DOHH2 (cell line): ENCODE measurements around the gene LSM3.
A peak's percentile ranks its signal among the peaks of the same experiment; 100 is the strongest.

Experiments
- H3F3A ChIP-seq: fragments of 200-600 bp; sonication (generic), shearing (Covaris generic); 2 replicates; pipeline ENCODE4 v1.6.0; 2016; ENCODE audit warnings: antibody characterized with exemption, mild to moderate bottlenecking; ENCODE audit not compliant: control insufficient read depth, insufficient read depth
- H3K27ac ChIP-seq: fragments of 200-600 bp; sonication (generic); 2 replicates; pipeline ENCODE4 v1.5.1; 2014; ENCODE audit warnings: low read depth, mild to moderate bottlenecking, low read length, moderate library complexity
- H3K27me3 ChIP-seq: fragments of 200-600 bp; sonication (generic); 2 replicates; pipeline ENCODE4 v1.6.1; 2014; ENCODE audit warnings: mild to moderate bottlenecking, low read length, mixed read lengths; ENCODE audit not compliant: control insufficient read depth
- H3K36me3 ChIP-seq: fragments of 200-600 bp; sonication (generic); 2 replicates; pipeline ENCODE4 v1.6.1; 2014; ENCODE audit warnings: mild to moderate bottlenecking, low read length, moderate library complexity, mixed read lengths; ENCODE audit not compliant: control insufficient read depth
- H3K4me1 ChIP-seq: fragments of 200-600 bp; sonication (generic); 2 replicates; pipeline ENCODE4 v1.6.1; 2014; ENCODE audit warnings: mild to moderate bottlenecking, low read length, mixed read lengths; ENCODE audit not compliant: control insufficient read depth
- H3K4me2 ChIP-seq: fragments of 200-600 bp; sonication (generic); 2 replicates; pipeline ENCODE4 v1.6.0; 2014; ENCODE audit warnings: mild to moderate bottlenecking, low read length, moderate library complexity
- H3K4me3 ChIP-seq: fragments of 200-600 bp; sonication (generic); 2 replicates; pipeline ENCODE4 v1.5.1; 2014; ENCODE audit warnings: mild to moderate bottlenecking, low read length, mixed read lengths
- H3K79me2 ChIP-seq: fragments of 200-600 bp; sonication (generic); 2 replicates; pipeline ENCODE4 v1.6.1; 2014; ENCODE audit warnings: mild to moderate bottlenecking, low read length, mixed read lengths; ENCODE audit not compliant: control insufficient read depth
- H3K9me2 ChIP-seq: fragments of 200-600 bp; sonication (generic); replicated peaks from 2 replicates; pipeline ENCODE4 v1.6.1; 2014; ENCODE audit warnings: mild to moderate bottlenecking, low read length, mixed read lengths; ENCODE audit not compliant: control insufficient read depth
- H3K9me3 ChIP-seq: fragments of 200-600 bp; sonication (generic); 2 replicates; pipeline ENCODE4 v1.6.1; 2014; ENCODE audit warnings: antibody characterized with exemption, low read length, mixed read lengths; ENCODE audit not compliant: control insufficient read depth, insufficient read depth
- H4K20me1 ChIP-seq: fragments of 200-600 bp; sonication (generic); 2 replicates; pipeline ENCODE4 v1.6.0; 2014; ENCODE audit warnings: low read depth, mild to moderate bottlenecking, antibody characterized with exemption, low read length, moderate library complexity; ENCODE audit not compliant: control insufficient read depth, insufficient read depth
- CTCF ChIP-seq: fragments of 200-600 bp; sonication (generic); IDR thresholded peaks from one replicate; pipeline ENCODE4 v1.5.1; 2014; ENCODE audit warnings: antibody characterized with exemption, mild to moderate bottlenecking, low read depth, low read length; ENCODE audit not compliant: poor library complexity, severe bottlenecking
- EZH2phosphoT487 ChIP-seq: fragments of 200-600 bp; sonication (generic); IDR thresholded peaks from 2 replicates; pipeline ENCODE4 v1.6.1; 2017; ENCODE audit warnings: borderline replicate concordance, mild to moderate bottlenecking, antibody characterized with exemption, low read length, moderate library complexity, mixed read lengths

LSM3 gene

GRCh38 chr3:14152233-14152962 is 26.2 kb upstream of the LSM3 start:
- no peak for TF ChIP-seq EZH2phosphoT487
- peak; percentile 46 for TF ChIP-seq CTCF
- H3K9me2 ChIP-seq = no peaks in the 10 kb centered on the region
- H3K4me3 ChIP-seq = no peak overlapping the region
- H4K20me1 ChIP-seq = no peaks in the 10 kb centered on the region
- no peaks in the 10 kb centered on the region for H3F3A ChIP-seq
- H3K4me1 ChIP-seq = no peaks in the 10 kb centered on the region
- H3K4me2 ChIP-seq = no peak overlapping the region
- no peak overlapping the region for H3K27ac ChIP-seq
- peaks cover 64% of the 10 kb centered on the region for H3K36me3 ChIP-seq
- H3K9me3 ChIP-seq = no peaks in the 10 kb centered on the region
- H3K27me3 ChIP-seq = no peaks in the 10 kb centered on the region
- H3K79me2 ChIP-seq = 0 out of 2 replicates have a peak, but pooled peaks cover 2% of the 10 kb centered on the region

- Histone ChIP-seq H3K9me2 (no peaks in the 10 kb centered on the region), H3K79me2 (0 out of 2 replicates have a peak, but pooled peaks cover 2% of the 10 kb centered on the region), H4K20me1 (no peaks in the 10 kb centered on the region), H3K9me3 (no peaks in the 10 kb centered on the region), H3K36me3 (peaks cover 64% of the 10 kb centered on the region), H3K27ac (no peak overlapping the region), H3K27me3 (no peaks in the 10 kb centered on the region), H3K4me3 (no peak overlapping the region), H3K4me1 (no peaks in the 10 kb centered on the region), H3F3A (no peaks in the 10 kb centered on the region), H3K4me2 (no peak overlapping the region)
- TF ChIP-seq EZH2phosphoT487 (no peak), CTCF (no peak)
Measured at GRCh38 chr3:14152963-14153355, 25.7 kb upstream of the LSM3 start.

GRCh38 chr3:14153663-14154062 is 25.0 kb upstream of the LSM3 start:
- Histone ChIP-seq H3K36me3 (peaks cover 65% of the 10 kb centered on the region), H3K9me2 (no peaks in the 10 kb centered on the region), H4K20me1 (no peaks in the 10 kb centered on the region), H3K79me2 (0 out of 2 replicates have a peak, but pooled peaks cover 2% of the 10 kb centered on the region), H3K27me3 (no peaks in the 10 kb centered on the region), H3K9me3 (no peaks in the 10 kb centered on the region), H3K4me2 (no peak overlapping the region), H3F3A (no peaks in the 10 kb centered on the region), H3K4me3 (no peak overlapping the region), H3K27ac (no peak overlapping the region), H3K4me1 (no peaks in the 10 kb centered on the region)
- no peak for TF ChIP-seq EZH2phosphoT487
- TF ChIP-seq CTCF = no peak
